ENCODE results near the gene RNF213. TPM values are rescaled to one million over a fixed set of nuclear protein-coding genes. Genes with fewer than 3 reads are reported as not detected.

Gene RNF213
- total RNA-seq, 6 experiments from 2014 or later, result 59.1 to 87.7 (median 73.0) TPM

DNA sequence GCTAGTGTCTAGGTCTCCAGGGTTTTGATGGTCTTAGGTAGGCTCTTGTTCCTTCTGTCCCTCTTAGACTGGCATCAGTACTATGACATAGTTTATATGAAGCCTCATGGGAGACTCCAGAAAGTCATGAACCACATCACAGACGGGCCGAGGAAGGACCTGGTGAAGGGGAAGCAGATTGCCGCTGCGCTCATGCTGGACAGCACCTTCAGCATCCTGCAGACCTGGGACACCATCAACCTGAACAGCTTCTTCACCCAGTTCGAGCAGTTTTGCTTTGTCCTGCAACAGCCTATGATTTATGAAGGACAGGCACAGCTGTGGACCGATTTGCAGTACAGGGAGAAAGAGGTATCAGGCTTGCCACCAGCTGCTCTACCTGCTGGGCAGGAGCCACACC is 34.0 kb downstream of the RNF213 start:
- ATAC-seq, result no peak
- TF ChIP-seq POLR2A (IDR thresholded peaks at IDR 0.05), result no peak
- TF ChIP-seq, protein P1, sequence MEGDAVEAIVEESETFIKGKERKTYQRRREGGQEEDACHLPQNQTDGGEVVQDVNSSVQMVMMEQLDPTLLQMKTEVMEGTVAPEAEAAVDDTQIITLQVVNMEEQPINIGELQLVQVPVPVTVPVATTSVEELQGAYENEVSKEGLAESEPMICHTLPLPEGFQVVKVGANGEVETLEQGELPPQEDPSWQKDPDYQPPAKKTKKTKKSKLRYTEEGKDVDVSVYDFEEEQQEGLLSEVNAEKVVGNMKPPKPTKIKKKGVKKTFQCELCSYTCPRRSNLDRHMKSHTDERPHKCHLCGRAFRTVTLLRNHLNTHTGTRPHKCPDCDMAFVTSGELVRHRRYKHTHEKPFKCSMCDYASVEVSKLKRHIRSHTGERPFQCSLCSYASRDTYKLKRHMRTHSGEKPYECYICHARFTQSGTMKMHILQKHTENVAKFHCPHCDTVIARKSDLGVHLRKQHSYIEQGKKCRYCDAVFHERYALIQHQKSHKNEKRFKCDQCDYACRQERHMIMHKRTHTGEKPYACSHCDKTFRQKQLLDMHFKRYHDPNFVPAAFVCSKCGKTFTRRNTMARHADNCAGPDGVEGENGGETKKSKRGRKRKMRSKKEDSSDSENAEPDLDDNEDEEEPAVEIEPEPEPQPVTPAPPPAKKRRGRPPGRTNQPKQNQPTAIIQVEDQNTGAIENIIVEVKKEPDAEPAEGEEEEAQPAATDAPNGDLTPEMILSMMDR (IDR thresholded peaks at IDR 0.05), result no peak

DNA sequence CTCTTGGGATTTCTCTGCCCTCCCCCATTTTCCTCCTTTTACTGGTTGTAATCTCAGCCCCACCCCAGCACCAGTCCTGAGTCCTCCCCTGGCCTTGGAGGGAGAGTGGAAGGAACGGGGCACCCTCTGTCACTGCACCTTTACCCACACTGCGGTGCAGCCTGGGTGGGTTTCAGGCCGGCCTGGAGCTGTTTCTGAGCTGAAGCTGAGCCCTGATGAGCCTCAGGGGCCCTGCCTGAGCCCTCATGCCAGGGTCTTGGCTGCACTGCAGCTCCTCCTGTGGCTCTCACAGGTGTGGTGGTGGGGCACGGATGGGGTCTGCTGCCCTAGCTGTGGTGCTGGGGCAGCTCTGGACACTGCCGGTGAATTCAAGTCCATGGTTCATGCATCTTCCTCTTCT is 34.5 kb downstream of the RNF213 start:
- ATAC-seq (no peak), DNase-seq (peak in 1 of 3 donors; percentile 42)
- TF ChIP-seq, protein P1 (IDR thresholded peaks at IDR 0.05), result no peak
- no peak for TF ChIP-seq POLR2A (IDR thresholded peaks at IDR 0.05)
- Histone ChIP-seq H3K27me3 (no peaks in the 10 kb centered on the region), H3K27ac (peak overlapping the region in 1 of 3 donors; percentile 33), H3K4me3 (no peak overlapping the region), H3K9me3 (no peaks in the 10 kb centered on the region), H3K4me1 (peaks cover 0 to 8% (median 4%) of the 10 kb centered on the region in 4 donors), H3K36me3 (peaks cover 10 to 94% (median 44%) of the 10 kb centered on the region in 4 donors)
- no CpG with 5 or more reads among the region's 5 CpGs for WGBS (ENCODE audit: insufficient coverage, low coverage, low lambda C conversion rate, missing lambda C conversion rate)
- intact Hi-C loops (cut with DNase I), result no loop called here

More for the DNA sequence above, 34.0 kb downstream of the RNF213 start:
- DNase-seq, result peak in 1 of 3 donors; percentile 25
- Histone ChIP-seq H3K4me3 (no peak overlapping the region), H3K27ac (peak overlapping the region in 1 of 3 donors; percentile 33), H3K27me3 (no peaks in the 10 kb centered on the region), H3K36me3 (peaks cover 10 to 94% (median 45%) of the 10 kb centered on the region in 4 donors), H3K4me1 (peaks cover 0 to 8% (median 4%) of the 10 kb centered on the region in 4 donors), H3K9me3 (no peaks in the 10 kb centered on the region)
- whole genome bisulfite sequencing (ENCODE audit: insufficient coverage, low coverage, low lambda C conversion rate, missing lambda C conversion rate), result 100% methylated on average over 3 of the region's 6 CpGs
- intact Hi-C loops (cut with DNase I), result no loop called here

DNA sequence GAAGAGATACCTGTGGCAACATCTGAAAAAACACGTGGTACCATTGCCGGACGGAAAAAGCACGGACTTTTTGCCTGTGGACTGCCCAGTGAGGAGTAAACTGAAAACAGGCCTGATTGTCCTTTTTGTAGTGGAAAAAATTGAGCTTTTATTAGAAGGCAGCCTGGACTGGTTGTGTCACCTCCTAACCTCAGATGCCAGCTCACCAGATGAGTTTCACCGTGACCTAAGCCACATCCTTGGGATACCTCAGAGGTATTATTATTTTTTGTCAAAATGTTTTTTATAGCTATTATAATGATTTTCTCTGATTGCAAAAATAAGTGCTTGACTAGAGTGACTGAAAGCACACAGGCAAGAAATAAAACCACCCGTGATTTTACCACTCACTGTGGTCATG is 34.9 kb downstream of the RNF213 start:
- Histone ChIP-seq H3K27ac (no peak overlapping the region), H3K27me3 (no peaks in the 10 kb centered on the region), H3K36me3 (peaks cover 10 to 96% (median 43%) of the 10 kb centered on the region in 4 donors), H3K9me3 (no peaks in the 10 kb centered on the region), H3K4me1 (peaks cover 0 to 8% (median 4%) of the 10 kb centered on the region in 4 donors), H3K4me3 (no peak overlapping the region)
- 91% methylated on average over 4 of the region's 6 CpGs for WGBS (ENCODE audit: insufficient coverage, low coverage, low lambda C conversion rate, missing lambda C conversion rate)
- no peak for ATAC-seq
- DNase-seq, result peak in 1 of 3 donors; percentile 1
- intact Hi-C loops (cut with DNase I), result no loop called here
- no peak for TF ChIP-seq POLR2A (IDR thresholded peaks at IDR 0.05)
- TF ChIP-seq, protein P1 (IDR thresholded peaks at IDR 0.05), result no peak

DNA sequence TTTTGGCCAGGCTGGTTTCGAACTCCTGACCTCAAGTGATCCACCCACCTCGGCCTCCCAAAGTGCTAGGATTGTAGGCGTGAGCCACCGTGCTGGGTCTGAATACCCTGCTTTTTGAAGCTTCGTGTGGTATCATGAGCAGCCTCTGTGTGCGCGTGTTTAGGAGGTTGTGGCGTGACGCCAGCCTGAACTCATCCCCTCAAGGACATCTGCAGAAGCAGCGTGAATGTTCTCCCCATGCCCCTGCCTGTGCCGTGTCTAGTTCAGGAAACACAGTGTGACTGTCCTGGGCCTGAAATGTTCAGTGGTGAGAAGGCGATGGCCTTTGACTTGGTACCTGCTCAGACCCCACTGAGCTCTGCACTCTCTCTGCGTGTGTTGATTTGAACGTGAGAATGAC is 35.6 kb downstream of the RNF213 start:
- DNase-seq (peak in 1 of 3 donors; percentile 51), ATAC-seq (no peak)
- Histone ChIP-seq H3K27ac (no peak overlapping the region), H3K27me3 (no peaks in the 10 kb centered on the region), H3K36me3 (peaks cover 10 to 96% (median 43%) of the 10 kb centered on the region in 4 donors), H3K4me1 (peaks cover 0 to 8% (median 4%) of the 10 kb centered on the region in 4 donors), H3K9me3 (no peaks in the 10 kb centered on the region), H3K4me3 (no peak overlapping the region)
- 85% methylated on average over 9 of the region's 14 CpGs for WGBS (ENCODE audit: insufficient coverage, low coverage, low lambda C conversion rate, missing lambda C conversion rate)
- TF ChIP-seq, protein P1 (IDR thresholded peaks at IDR 0.05), result no peak
- TF ChIP-seq POLR2A (IDR thresholded peaks at IDR 0.05), result no peak
- intact Hi-C loops (cut with DNase I), result no loop called here
